ENCODE data around the gene UBE2B. TPM values are rescaled to one million over a fixed set of nuclear protein-coding genes. Genes with fewer than 3 reads are reported as not detected.

UBE2B gene
- total RNA-seq, 1 experiment from 2014 or later = 132 TPM

GRCh38 chr5:134411228-134411545, 39.8 kb downstream of the UBE2B start:
- peak overlapping the region; percentile 31 for H3K27ac Mint-ChIP-seq (ENCODE audit: unreplicated experiment)
- CTCF ChIA-PET = interaction anchor here (0.8 to 2.6 kb wide), 17 partner anchors 20 to 176 kb away, joined by 3 to 16 read pairs (median 3); partner anchors contain the start of genes JADE2 and UBE2B
- H3K4me3 Mint-ChIP-seq (ENCODE audit: low read depth, unreplicated experiment) = peak overlapping the region; percentile 99
- peaks cover 43% of the 10 kb centered on the region for H3K4me1 Mint-ChIP-seq (ENCODE audit: low read depth, unreplicated experiment)
- BruUV-seq (replicated peaks) = TSS peak; percentile 80
- TF ChIP-seq, protein P1, sequence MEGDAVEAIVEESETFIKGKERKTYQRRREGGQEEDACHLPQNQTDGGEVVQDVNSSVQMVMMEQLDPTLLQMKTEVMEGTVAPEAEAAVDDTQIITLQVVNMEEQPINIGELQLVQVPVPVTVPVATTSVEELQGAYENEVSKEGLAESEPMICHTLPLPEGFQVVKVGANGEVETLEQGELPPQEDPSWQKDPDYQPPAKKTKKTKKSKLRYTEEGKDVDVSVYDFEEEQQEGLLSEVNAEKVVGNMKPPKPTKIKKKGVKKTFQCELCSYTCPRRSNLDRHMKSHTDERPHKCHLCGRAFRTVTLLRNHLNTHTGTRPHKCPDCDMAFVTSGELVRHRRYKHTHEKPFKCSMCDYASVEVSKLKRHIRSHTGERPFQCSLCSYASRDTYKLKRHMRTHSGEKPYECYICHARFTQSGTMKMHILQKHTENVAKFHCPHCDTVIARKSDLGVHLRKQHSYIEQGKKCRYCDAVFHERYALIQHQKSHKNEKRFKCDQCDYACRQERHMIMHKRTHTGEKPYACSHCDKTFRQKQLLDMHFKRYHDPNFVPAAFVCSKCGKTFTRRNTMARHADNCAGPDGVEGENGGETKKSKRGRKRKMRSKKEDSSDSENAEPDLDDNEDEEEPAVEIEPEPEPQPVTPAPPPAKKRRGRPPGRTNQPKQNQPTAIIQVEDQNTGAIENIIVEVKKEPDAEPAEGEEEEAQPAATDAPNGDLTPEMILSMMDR (IDR thresholded peaks at IDR 0.05; ENCODE audit: unreplicated experiment) = no peak
- H3K27me3 Mint-ChIP-seq (ENCODE audit: unreplicated experiment) = no peaks in the 10 kb centered on the region
- no peaks in the 10 kb centered on the region for H3K9me3 Mint-ChIP-seq (ENCODE audit: low read depth, unreplicated experiment)
- intact Hi-C loops (cut with micrococcal nuclease; ENCODE audit: unreplicated experiment) = no loop called here
- no peak for DNase-seq
- peaks cover 19% of the 10 kb centered on the region for H3K36me3 Mint-ChIP-seq (ENCODE audit: insufficient read depth, unreplicated experiment)

DNA sequence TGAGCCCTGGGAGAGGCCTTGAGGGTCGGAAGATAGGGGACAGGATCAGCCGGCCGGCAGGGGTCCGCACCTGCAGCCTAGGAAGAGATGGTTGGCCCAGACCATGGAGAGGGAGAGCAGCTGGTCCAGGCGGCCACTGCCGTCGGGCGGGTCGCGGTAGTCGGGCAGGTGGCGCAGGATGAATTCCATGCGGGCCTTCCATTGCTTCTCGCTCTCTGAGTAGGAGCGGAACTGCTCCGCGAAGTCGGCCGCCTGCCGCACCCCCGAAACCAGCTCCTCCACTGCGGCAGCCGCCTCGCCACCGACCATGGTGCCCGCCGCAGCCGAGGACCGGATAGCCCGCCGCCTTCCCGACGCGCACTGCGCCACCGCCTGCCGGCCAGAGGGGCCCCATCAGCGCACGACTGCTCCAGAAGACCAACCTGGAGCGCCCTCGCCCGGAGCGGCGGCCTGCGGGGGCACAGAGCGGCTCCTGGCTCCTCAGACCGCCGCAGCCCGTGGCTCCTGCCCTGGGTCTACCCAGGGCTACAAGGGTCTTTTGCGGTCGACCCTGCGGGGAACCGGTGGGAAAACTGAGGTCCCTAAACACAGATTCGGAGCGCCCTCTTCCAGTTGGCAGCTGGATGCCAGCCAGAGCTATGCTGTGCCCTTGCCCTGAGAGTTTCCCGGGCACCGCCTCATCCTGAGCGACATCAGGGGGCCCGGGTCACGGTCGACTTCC, 40.3 kb downstream of the UBE2B start, which contains the start of gene CDKN2AIPNL:
TSS of gene CDKN2AIPNL (minus strand) at position 336 of the 721 bp plus-strand sequence. CDS start at position 309, 27 bp downstream.
- BruUV-seq (replicated peaks) = no TSS peak
- TF ChIP-seq, protein P1 (IDR thresholded peaks at IDR 0.05; ENCODE audit: unreplicated experiment) = peak; percentile 71

GRCh38 chr5:134413046-134413445, 41.7 kb downstream of the UBE2B start:
- intact Hi-C loops (cut with micrococcal nuclease; ENCODE audit: unreplicated experiment) = loop anchor here (2.0 kb wide), 1 partner anchor 98 kb away; no protein-coding TSS in a partner anchor
- TF ChIP-seq, protein P1 (IDR thresholded peaks at IDR 0.05; ENCODE audit: unreplicated experiment) = no peak
- peaks cover 46% of the 10 kb centered on the region for H3K4me1 Mint-ChIP-seq (ENCODE audit: low read depth, unreplicated experiment)
- CTCF ChIA-PET = interaction anchor here (2.2 kb wide), 1 partner anchor 98 kb away, joined by 14 read pairs; no protein-coding TSS in a partner anchor
- no peak overlapping the region for H3K4me3 Mint-ChIP-seq (ENCODE audit: low read depth, unreplicated experiment)
- BruUV-seq (replicated peaks) = no TSS peak
- peaks cover 19% of the 10 kb centered on the region for H3K36me3 Mint-ChIP-seq (ENCODE audit: insufficient read depth, unreplicated experiment)
- DNase-seq = no peak
- H3K27ac Mint-ChIP-seq (ENCODE audit: unreplicated experiment) = no peak overlapping the region
- no peaks in the 10 kb centered on the region for H3K9me3 Mint-ChIP-seq (ENCODE audit: low read depth, unreplicated experiment)
- H3K27me3 Mint-ChIP-seq (ENCODE audit: unreplicated experiment) = no peaks in the 10 kb centered on the region

More for the DNA sequence above, 40.3 kb downstream of the UBE2B start, which contains the start of gene CDKN2AIPNL:
- Mint-ChIP-seq H3K9me3 (ENCODE audit: low read depth, unreplicated experiment) (no peaks in the 10 kb centered on the region), H3K27me3 (ENCODE audit: unreplicated experiment) (no peaks in the 10 kb centered on the region), H3K36me3 (ENCODE audit: insufficient read depth, unreplicated experiment) (peaks cover 19% of the 10 kb centered on the region), H3K4me3 (ENCODE audit: low read depth, unreplicated experiment) (peak within 1 kb of the TSS; percentile 99), H3K4me1 (ENCODE audit: low read depth, unreplicated experiment) (peaks cover 46% of the 10 kb centered on the region), H3K27ac (ENCODE audit: unreplicated experiment) (peak within 1 kb of the TSS; percentile 31)
- peak; percentile 98 for DNase-seq
- CTCF ChIA-PET = interaction anchor here (0.6 to 2.6 kb wide), 18 partner anchors 20 to 175 kb away, joined by 3 to 16 read pairs (median 3); partner anchors contain the start of genes JADE2 and UBE2B
- intact Hi-C loops (cut with micrococcal nuclease; ENCODE audit: unreplicated experiment) = loop anchor here (2.0 kb wide), 1 partner anchor 99 kb away; no protein-coding TSS in a partner anchor

DNA sequence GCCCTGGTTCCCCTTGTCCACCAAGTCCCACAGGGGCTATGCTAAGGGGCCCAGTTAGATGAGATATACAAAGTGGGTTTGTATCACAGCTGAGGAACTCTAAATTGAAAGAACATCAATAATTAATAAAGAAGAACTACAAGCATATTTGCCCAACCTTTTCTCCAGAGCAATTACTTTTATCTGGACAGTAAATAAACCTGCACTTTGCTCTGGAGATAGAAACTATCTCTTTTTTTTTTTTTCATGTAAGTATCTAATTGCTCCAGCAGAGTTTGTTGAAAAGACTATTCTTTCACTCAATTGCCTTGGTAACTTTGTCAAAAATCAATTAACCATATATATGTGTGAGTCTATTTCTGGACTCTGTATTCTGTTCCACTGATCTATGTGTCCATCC, 46.3 kb downstream of the UBE2B start:
- H3K4me3 Mint-ChIP-seq (ENCODE audit: low read depth, unreplicated experiment) = no peak overlapping the region
- no TSS peak for BruUV-seq (replicated peaks)
- intact Hi-C loops (cut with micrococcal nuclease; ENCODE audit: unreplicated experiment) = no loop called here
- H3K36me3 Mint-ChIP-seq (ENCODE audit: insufficient read depth, unreplicated experiment) = no peaks in the 10 kb centered on the region
- H3K4me1 Mint-ChIP-seq (ENCODE audit: low read depth, unreplicated experiment) = peaks cover 14% of the 10 kb centered on the region
- H3K27me3 Mint-ChIP-seq (ENCODE audit: unreplicated experiment) = no peaks in the 10 kb centered on the region
- CTCF ChIA-PET = no interaction called here
- no peak overlapping the region for H3K27ac Mint-ChIP-seq (ENCODE audit: unreplicated experiment)
- H3K9me3 Mint-ChIP-seq (ENCODE audit: low read depth, unreplicated experiment) = peaks cover 7% of the 10 kb centered on the region
- TF ChIP-seq, protein P1 (IDR thresholded peaks at IDR 0.05; ENCODE audit: unreplicated experiment) = no peak
- DNase-seq = no peak
